Stimulated activated CD4-positive, alpha-beta T cell treated with anti-CD3 and anti-CD28 coated beads, Interleukin-1b, Interleukin-23, amount 100 ng/mL, for 4 hours (primary cell): ENCODE data around the gene NEDD8.

Experiments used
- DNase-seq, 2 donors: peaks; one replicate each; pipeline ENCODE4 v3.0.0-alpha.2; 2020; ENCODE audit warnings: low read depth in 2 of 2

Gene NEDD8

GRCh38 chr14:24196071-24197055 is 35.8 kb downstream of the NEDD8 start:
- DNase-seq = no peak

GRCh38 chr14:24195186-24196070 is 36.7 kb downstream of the NEDD8 start, which contains the start of gene TM9SF1:
Gene TM9SF1, minus strand, starts transcription at chr14:24195441. Its CDS starts 422 bp downstream, at chr14:24195019.
- peak; percentile 71 to 81 for DNase-seq

- no peak for DNase-seq
Measured at GRCh38 chr14:24194873-24195185, 37.3 kb downstream of the NEDD8 start.

- DNase-seq = no peak
Measured at GRCh38 chr14:24194186-24194872, 37.8 kb downstream of the NEDD8 start.

- no peak for DNase-seq
Measured at GRCh38 chr14:24192933-24193332, 39.2 kb downstream of the NEDD8 start.

GRCh38 chr14:24190416-24190815 is 41.8 kb downstream of the NEDD8 start:
- no peak for DNase-seq

GRCh38 chr14:24189460-24189859 is 42.7 kb downstream of the NEDD8 start:
- no peak for DNase-seq

- no peak for DNase-seq
Measured at GRCh38 chr14:24189059-24189375, 43.1 kb downstream of the NEDD8 start.

GRCh38 chr14:24188251-24189058 is 43.7 kb downstream of the NEDD8 start, which contains the start of gene IPO4:
Gene IPO4, minus strand, starts transcription at chr14:24188816. Its CDS starts 29 bp downstream, at chr14:24188787.
- peak; percentile 83 to 93 for DNase-seq

- no peak for DNase-seq
Measured at GRCh38 chr14:24187539-24187915, 44.6 kb downstream of the NEDD8 start.

- no peak for DNase-seq
Measured at GRCh38 chr14:24186831-24187538, 45.2 kb downstream of the NEDD8 start.

GRCh38 chr14:24185741-24186140 is 46.4 kb downstream of the NEDD8 start:
- DNase-seq = no peak

- no peak for DNase-seq
Measured at GRCh38 chr14:24185026-24185425, 47.1 kb downstream of the NEDD8 start.

- no peak for DNase-seq
Measured at GRCh38 chr14:24184104-24184970, 47.8 kb downstream of the NEDD8 start.

- DNase-seq = no peak
Measured at GRCh38 chr14:24183014-24183481, 49.1 kb downstream of the NEDD8 start.

- DNase-seq = no peak
Measured at GRCh38 chr14:24182110-24182882, 49.9 kb downstream of the NEDD8 start.

- no peak for DNase-seq
Measured at GRCh38 chr14:24181371-24182077, 50.6 kb downstream of the NEDD8 start.
